Measurements from ENCODE around the gene PRODH.
"Not testable (repeated sequence)": the region's sequence is repeated elsewhere in the genome, so short reads cannot be mapped to it uniquely, and the experiment has no call there.

The PRODH gene

DNA sequence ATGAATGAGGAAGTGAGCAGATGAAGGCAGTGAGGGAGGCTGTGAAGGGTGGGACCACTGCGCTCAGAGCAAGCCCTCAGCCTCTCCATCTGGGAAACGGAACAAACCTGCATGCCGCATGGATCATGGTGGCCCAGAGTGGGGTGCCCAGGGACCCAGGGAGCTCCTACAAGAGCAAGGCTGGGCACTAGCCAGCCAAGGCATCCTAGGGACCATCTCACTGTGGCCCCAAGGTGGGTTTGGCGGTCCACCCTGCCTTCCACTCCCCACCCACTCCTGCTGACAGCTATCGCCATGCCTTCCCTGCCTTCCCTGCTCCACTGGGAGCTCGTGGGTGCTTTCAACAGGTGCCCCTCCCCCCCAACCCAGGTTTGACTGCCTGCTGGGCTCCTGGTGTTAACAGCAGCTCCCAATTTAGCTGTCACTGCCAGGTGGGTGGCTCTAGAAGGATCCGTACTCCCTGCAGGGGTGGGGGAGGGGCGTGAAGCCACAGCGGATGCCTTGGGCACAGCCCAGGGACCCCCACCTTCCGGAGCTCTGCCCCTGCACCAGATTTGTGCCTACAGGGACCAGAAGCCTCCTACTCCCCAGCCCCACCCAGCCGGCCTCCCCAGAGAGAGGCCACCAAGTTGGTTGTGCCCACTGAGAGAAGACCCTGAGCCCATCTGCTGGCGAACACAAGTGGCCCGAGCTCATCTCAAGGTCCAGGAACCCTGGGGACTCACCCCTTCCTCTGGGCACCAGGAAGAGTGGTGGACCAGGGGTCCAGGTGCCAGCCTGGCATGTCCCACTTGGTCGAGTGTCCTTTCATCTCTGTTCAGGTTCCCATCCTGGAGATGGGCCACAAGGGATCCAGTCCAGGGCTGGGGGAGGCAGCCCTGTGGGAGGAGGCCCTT lies 29.7 kb upstream of the PRODH start:
- TF ChIP-seq POLR2A (IDR thresholded peaks at IDR 0.05; ENCODE audit: low read depth, low read length), result no peak
- TF ChIP-seq TAF1 (IDR thresholded peaks at IDR 0.05; ENCODE audit: borderline replicate concordance, low read depth, low read length), result no peak
- no peak for TF ChIP-seq POLR2AphosphoS5 (IDR thresholded peaks at IDR 0.05; ENCODE audit: low read depth, low read length)
- FAIRE-seq (no peak), DNase-seq (ENCODE audit: insufficient read length) (no peak)

DNA sequence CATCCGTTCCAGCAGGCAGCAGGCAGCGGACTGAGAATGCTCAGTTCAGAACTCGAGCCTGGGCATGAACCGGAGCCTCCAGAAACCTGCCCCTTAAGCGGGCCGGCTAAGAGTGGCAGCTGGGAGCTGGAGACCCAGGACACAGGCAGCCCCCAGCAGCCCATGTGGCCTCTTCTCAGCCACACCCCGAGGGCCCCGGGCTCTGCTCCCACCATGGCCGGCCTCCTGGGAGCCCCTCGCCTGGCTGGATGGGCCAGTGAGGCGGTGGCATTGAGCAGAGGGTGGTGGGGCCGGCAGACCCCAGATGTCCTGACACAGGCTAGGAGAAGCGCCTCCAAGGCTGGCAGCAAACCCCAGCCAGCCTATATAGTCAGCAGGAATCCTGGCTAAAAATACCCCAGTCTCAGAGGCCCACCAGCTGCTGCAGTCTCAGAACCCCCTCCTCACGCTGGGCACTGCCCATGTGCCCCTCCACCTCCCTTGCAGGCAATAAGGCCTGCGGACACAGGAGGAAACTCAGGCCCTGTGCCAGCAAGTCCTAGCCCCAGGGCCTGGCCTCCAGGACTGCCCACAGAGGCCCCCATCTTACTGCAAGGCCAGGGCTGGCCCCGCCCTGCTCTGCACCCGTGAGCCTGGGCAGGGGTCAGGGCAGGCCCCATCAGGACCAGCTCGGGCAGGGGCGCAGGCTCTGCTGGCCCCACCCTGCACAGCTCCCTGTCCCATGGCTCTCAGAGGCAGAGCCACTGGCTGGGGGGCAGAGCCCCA lies 28.6 kb upstream of the PRODH start:
- not testable (repeated sequence) for DNase-seq (ENCODE audit: insufficient read length); FAIRE-seq

DNA sequence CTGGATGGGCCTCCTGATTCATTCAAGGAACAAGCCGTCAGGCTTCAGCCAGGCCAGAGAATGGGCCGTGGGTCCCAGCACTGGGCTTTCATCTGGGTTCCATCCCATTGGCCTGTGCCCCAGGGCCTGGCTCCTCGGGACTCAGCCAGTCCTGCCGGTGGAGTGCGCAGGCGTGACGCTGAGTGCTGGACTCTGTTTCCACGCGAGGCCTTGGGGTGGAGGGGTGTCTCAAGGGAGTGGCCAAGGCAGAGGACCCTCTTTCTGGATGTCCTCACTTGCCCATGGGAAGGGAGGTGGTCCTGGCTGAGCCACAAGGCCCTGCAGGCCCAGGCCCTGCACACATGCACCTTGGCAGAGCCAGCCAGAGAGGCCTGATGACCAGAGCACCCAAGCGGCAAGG lies 28.0 kb upstream of the PRODH start:
- not testable (repeated sequence) for DNase-seq (ENCODE audit: insufficient read length); FAIRE-seq

DNA sequence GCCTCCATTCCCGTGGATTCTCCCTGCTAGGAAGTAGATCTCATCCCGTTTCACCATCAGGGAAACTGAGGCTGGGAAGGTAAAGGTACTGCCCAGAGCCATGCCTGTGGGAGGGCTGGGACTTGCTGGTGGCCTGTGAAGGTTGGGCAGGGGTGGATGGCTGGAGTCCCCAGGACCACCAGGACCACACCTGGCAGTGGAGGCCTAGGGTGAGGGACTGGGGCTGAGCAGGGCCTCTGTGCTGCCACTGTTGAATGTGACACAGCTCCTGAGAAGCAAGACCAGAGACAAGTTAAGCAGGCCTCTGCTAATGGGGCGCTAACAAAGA lies 26.2 kb upstream of the PRODH start:
- FAIRE-seq, result no peak
- no peak for TF ChIP-seq POLR2A (IDR thresholded peaks at IDR 0.05; ENCODE audit: low read depth, low read length)
- no peak for TF ChIP-seq POLR2AphosphoS5 (IDR thresholded peaks at IDR 0.05; ENCODE audit: low read depth, low read length)
- no peak for TF ChIP-seq TAF1 (IDR thresholded peaks at IDR 0.05; ENCODE audit: borderline replicate concordance, low read depth, low read length)
- no peak for DNase-seq (ENCODE audit: insufficient read length)

DNA sequence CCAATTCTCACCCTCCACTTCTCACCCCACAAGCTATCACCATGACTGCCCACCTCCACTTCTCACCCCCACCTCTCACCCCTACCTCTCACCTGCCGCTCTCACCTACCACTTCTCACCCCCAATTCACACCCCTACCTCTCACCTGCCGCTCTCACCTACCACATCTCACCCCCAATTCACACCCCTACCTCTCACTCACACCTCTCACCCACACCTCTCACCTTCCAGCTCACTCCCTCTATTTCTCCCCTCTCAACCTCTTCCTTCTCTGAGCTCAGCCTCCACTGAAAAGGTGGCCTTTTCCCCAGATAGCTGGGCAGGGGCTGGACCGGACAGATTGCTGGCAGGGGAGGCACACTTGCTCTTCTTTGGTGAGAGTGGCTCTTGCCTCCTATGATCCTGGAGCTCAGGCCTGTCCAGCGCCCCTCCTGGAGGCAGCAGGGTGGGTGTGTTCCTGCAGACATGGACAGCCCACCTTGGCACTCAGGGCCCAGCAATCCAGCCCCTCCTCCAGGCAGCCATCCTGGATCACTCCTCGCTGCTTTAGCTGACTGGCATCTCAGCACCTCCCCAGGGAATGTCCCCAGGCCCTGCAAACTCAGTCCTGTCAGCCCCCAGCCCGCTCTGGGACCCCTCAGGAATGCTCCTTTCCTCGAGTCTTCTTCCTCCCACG lies 25.7 kb upstream of the PRODH start:
- FAIRE-seq; DNase-seq (ENCODE audit: insufficient read length): not testable (repeated sequence)

DNA sequence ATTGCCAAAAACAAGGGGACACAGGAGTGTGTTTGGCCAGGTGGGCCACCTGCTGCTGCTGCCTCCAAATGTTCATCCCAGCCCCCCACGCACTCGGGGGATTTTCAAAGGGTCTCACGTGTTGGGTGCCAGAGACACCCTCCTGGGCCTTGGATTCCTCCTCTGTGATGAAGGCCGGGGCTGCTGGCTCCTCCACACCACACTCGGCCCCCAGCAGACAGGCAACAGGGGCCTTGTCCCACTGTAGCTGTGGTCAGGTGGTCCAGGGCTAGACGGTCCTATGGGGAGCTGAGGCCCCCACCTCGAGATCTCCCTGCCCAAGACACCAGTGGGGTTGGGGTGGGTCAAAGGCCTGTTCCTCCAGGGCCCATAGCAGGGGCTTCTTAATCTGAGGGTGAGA lies 25.1 kb upstream of the PRODH start:
- FAIRE-seq; DNase-seq (ENCODE audit: insufficient read length): not testable (repeated sequence)

DNA sequence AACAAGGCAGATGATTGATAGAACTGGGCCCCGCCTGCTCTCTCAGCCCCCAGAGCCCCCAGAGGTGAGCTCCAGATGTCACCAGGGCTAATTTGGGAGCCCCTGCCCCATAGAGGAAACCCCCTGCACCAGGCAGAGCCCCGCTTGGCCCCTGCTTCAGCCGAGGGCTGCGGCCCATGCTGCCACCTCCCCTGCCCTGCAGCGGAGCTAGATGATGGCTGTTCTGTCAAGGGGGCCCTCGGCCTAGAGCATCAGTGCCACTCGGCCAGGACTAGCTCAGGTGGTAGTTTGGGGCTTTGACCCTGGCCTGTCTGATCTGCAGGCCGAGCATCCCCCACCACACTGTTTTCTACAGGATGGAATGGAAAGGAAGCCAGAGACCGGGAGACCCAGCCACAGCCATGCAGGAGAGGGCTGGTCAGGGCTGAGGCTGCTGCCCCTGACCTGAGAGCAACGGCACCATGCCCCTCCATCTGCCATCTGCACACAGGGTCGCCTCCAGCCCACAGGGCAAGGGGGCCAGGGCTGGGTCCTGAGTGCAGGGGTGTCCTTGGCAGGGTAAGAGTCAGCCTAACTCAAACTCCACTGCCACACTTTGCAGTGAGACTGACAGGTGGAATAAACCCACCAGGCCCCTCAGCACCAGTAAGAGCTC lies 24.2 kb upstream of the PRODH start:
- not testable (repeated sequence) for DNase-seq (ENCODE audit: insufficient read length); FAIRE-seq

DNA sequence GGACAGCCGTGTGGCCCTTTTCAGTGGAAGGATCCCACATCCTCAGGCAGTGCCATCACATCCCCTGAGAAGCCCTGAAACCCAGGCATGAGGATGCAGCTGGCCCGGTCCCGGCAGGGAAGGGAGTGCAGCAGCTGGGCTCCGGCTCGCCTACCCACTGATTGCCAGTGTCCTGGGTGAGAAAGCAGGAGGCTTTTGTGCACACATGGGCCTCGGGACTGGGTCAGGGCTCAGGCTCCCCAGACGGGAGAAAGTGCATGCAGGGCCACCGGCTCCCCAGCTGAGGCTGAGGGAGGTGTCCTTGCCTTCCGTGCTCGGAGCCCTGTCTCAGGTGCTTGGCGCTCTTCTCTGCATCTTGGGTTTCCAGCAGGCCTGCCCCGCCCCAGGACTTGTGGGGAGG lies 23.6 kb upstream of the PRODH start:
- not testable (repeated sequence) for DNase-seq (ENCODE audit: insufficient read length); FAIRE-seq

DNA sequence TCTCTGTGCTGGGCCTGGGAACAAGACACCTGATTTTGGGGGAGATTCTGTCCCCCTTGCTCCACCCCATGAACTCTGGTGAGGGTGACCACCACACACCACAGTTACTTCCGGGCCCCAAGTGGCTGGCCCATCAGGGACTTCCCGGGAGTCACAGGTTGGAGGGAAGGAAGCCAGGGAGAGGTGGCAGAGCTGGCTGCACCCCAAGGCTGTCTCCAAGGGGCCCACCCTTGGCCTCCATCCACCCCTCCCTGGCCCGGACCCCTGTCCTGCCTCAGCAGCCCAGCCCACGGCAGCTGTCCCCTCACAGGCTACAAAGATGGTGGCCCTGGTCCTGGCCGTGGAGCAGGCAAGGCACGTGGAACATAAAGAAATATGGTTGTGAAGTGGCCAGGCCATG lies 23.2 kb upstream of the PRODH start:
- FAIRE-seq, result not testable (repeated sequence)

DNA sequence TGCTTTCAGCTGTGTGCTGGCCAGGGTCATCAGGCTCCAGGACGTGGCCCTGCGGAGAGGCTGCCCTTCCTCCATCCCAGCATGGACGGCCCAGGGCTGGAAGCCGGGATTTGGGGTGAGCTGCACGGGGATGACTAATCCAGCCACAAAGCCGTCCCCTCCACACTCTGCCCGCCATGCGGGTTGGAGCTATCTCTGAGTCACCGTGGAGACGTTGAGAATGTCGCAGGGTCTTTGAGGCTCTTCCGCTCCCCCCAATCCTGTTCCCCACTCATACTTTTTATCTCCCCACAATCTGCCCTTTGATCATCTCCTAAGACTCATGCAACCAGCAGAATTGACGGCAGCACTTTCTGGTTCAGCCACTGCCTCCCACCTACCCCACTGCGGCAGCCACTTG lies 22.6 kb upstream of the PRODH start:
- not testable (repeated sequence) for FAIRE-seq; DNase-seq (ENCODE audit: insufficient read length)

More for the DNA sequence above, 23.2 kb upstream of the PRODH start:
- DNase-seq (ENCODE audit: insufficient read length), result not testable (repeated sequence)

DNA sequence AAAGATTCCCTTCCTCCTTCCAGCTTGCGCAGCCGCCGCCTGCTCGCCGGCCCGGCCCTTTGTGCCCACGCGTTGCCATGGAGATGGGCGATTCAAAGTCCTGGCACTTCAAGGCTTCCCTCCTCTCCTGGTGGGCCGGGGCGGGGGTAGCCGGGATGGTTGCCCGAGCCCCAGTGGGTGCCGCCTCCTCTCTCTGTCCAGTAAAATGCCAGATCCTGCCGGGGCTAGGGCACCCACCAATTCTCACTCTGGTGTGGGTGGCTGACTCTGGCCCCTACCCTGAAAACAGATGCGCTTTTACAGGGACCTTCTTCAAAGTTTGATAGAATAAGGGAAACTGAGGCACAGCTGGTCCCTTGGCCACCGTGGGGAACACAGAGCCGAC lies 22.2 kb upstream of the PRODH start:
- not testable (repeated sequence) for FAIRE-seq; DNase-seq (ENCODE audit: insufficient read length)

DNA sequence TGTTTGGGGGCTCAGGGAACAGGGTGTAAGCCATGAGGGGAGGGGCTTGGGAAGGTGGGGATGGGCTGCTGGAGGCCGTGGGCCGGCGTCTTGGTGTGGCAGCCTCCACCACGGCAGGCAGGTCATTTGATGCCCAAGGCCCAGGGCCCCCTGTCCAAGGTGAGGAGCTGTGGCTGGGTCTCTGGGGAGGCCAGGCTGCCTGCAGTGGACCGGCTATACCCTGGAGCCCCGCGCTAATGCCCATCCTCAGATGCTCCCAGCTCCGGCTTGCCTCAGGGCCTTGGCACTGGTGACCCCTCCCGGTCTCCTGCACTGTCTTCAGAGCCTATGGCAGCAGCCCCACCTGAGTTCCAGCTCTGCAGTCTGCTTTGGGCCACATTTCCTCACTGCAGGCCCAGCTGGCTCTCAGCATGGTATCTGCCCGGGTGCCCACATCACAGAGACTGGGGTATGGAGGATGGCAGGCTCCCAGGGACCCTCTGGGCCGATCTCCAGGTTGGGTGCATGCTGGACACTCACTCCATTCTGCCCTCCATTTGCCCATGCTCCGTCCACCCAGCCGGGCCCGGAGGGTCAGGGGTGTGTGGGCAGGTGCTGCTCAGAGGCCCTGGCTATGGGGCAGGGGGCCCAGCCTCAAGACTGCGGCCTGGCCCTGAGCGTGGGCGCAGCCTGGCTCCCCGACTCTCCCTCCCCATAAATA lies 21.7 kb upstream of the PRODH start:
- DNase-seq (ENCODE audit: insufficient read length); FAIRE-seq: not testable (repeated sequence)

DNA sequence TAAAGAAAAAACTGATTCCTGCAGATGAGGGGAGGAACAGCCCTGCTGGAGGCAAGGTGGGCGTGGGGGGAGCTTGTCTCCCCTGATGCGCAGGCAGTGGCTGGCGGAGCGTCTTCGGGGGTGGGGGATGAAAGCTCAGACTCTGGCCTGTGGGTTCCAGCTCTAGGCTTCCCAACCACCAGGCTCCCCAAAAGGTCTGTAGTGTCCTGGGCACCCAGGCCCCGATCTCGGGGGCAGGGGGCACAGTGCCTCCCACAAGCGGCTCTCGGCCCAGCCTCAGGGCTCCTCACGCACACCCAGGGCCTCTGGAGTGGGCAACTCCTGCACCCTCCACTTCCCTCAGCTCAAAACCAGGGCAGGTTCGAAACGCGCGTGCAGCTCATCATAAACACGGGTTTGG lies 20.9 kb upstream of the PRODH start:
- FAIRE-seq, result not testable (repeated sequence)

DNA sequence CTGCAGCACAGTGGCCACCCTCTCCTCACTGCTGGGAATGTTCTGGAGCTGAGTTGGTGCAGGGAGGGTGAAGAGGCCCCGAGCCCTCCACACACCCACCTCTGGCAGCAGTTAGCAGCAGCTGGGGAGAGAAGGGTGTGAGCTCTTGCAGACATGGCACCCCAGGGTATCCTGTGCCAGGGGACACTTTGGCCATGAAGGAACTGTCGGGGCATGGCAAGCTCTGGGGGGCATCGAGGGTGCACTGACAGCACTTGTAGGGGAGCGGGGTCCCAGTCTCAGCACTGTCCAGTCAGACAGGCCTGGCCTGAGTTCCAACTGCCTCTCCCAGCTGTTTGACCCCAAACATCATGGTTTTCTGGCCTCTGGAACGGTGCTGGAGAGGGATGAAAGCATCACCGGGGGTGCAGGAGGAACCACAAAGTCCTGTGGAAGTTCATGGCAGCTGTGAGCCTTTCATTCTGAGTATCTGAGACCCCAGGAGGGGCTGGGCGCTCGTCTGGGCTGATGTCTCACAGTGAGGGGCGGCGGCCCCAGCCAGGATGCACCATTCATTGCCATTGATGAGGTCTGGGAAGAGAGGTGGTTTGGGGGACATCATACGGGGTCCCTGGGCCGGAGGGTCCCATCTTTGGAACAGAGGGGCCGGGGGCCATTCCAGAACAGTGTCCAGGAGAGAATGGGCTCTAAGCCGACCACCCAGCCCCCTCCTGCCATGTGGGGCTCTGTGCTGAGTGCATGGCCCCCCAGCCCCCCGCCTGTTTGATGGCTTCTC lies 20.2 kb upstream of the PRODH start:
- not testable (repeated sequence) for DNase-seq (ENCODE audit: insufficient read length); FAIRE-seq

More for the DNA sequence above, 20.9 kb upstream of the PRODH start:
- DNase-seq (ENCODE audit: insufficient read length), result not testable (repeated sequence)

Data from GM12892 (cell line).